Loucy (cell line): ENCODE results near the gene MITF.

ENCODE experiments used
- EZH2phosphoT487 ChIP-seq: fragments of 200-600 bp; IDR thresholded peaks from 2 replicates; pipeline ENCODE4 v1.6.1; 2018; ENCODE audit warnings: antibody characterized with exemption, mild to moderate bottlenecking, moderate library complexity, borderline replicate concordance
- TF ChIP-seq, protein P1 (sequence below): fragments of 200-600 bp; sonication (generic); conservative IDR thresholded peaks from 2 replicates; pipeline ENCODE4 v1.5.1; 2014; ENCODE audit warnings: mild to moderate bottlenecking, antibody characterized with exemption, low read length

DNA sequence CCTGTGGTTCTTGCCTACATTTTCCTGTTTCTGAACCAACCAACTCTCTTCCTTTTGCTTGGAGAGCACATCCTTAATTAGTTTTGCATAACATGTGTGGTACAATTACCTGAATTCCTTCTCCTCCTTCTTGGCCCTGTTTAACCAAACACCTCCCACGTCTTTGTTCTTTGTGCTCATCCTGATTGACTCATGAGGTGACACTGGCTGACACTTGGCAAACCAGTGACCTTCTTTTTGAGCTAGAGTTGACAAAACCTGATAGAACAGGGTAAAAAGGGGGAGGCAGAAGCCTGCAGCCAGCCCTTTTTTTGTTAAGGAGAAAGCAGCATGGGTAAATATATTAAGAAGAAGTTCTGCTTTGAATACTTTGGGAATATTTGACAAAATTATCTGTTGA is 161.1 kb downstream of the MITF start:
- TF ChIP-seq, protein P1, sequence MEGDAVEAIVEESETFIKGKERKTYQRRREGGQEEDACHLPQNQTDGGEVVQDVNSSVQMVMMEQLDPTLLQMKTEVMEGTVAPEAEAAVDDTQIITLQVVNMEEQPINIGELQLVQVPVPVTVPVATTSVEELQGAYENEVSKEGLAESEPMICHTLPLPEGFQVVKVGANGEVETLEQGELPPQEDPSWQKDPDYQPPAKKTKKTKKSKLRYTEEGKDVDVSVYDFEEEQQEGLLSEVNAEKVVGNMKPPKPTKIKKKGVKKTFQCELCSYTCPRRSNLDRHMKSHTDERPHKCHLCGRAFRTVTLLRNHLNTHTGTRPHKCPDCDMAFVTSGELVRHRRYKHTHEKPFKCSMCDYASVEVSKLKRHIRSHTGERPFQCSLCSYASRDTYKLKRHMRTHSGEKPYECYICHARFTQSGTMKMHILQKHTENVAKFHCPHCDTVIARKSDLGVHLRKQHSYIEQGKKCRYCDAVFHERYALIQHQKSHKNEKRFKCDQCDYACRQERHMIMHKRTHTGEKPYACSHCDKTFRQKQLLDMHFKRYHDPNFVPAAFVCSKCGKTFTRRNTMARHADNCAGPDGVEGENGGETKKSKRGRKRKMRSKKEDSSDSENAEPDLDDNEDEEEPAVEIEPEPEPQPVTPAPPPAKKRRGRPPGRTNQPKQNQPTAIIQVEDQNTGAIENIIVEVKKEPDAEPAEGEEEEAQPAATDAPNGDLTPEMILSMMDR = no peak
- TF ChIP-seq EZH2phosphoT487 = no peak
